GM21786 (cell line): ENCODE measurements around the gene SERPINB12.

Experiments used
- ATAC-seq: cut with Tn5 transposase; IDR thresholded peaks from one replicate; pipeline ENCODE4 v1.9.1; 2021; ENCODE audit not compliant: unreplicated experiment

The SERPINB12 gene

GRCh38 chr18:63550068-63550467 is 7.9 kb downstream of the SERPINB12 start:
- ATAC-seq = no peak

- ATAC-seq = no peak
Measured at GRCh38 chr18:63551769-63552168, 9.6 kb downstream of the SERPINB12 start.

DNA sequence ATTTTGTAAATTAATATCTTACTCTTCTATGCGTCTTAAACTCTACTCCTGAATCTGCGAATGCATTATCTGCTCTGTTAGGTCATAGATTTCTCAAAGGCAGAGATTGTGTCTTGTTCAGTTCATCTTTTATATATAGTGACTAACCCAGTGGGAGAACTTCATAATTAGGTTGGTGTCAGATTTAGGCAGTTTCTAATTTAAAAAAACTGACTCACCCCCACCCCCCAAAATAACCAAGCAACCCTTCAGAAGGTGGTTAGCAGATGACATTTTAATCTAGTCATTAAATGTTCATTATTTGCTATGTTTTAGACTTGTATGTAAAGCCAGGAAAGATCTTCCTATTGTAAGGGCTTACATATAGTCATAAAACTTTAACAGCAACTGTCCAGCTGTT is 10.4 kb downstream of the SERPINB12 start:
- no peak for ATAC-seq

DNA sequence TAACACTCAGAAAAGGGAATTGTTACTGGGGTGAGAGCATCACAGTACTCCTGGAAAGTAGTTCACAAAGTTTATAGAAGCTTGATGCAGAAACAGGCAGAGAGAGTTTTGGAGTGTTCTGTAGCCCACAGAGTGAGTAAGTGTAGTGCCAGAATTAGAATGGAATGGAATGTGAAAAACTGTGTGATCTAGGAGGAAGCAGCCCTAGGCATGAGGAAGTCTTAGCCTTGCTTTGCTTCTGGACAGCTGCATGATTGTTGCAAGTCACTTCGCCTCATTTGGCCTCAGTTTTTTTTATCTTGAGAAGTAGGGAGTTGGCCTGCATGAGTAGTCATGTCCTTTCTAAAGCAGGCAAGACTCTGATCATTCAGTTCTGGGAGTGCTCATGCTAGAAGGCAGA is 10.9 kb downstream of the SERPINB12 start:
- no peak for ATAC-seq

- no peak for ATAC-seq
Measured at GRCh38 chr18:63559567-63560491, 17.7 kb downstream of the SERPINB12 start.

- ATAC-seq = peak; percentile 79
Measured at GRCh38 chr18:63562284-63562683, 20.1 kb downstream of the SERPINB12 start.

GRCh38 chr18:63564021-63564420 is 21.9 kb downstream of the SERPINB12 start:
- ATAC-seq = no peak

DNA sequence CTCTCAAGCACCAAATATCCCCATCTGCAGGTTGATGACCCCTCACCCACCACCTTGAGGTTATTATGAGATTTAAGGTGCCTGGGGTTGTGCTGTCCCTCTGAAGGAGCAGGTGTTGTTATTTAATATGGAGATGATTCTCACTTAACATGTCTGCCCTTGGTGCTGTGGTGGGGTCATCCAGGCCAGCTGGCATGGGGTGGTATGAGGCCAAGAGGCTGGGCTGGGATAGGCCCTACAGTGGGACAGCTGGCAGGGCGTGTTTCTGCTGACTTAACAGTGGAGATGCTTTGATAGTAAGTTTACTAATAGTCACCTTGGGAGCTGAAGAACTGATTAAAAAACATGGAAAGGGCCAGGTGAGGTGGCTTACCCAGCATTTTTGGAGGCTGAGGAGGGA is 22.4 kb downstream of the SERPINB12 start:
- ATAC-seq = no peak

DNA sequence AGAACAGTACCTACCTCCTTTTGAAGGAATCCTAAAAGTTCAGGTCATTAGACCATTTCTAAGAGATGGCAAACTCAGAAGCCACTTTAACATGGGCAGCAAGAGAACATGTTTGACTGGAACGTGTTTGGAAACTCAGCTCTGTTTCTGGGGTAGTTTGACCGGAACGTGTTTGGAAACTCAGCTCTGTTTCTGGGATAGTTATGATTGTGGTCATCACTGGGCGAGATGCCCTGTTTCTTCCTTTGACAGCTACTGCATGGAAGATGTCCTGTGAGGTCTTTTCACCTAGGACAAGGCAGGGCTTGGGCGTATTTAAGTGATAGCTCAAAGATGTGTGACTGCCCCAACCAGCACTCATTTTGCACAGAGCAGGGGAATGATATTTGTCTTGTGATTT is 25.1 kb downstream of the SERPINB12 start:
- no peak for ATAC-seq

- no peak for ATAC-seq
Measured at GRCh38 chr18:63567825-63568224, 25.7 kb downstream of the SERPINB12 start.

DNA sequence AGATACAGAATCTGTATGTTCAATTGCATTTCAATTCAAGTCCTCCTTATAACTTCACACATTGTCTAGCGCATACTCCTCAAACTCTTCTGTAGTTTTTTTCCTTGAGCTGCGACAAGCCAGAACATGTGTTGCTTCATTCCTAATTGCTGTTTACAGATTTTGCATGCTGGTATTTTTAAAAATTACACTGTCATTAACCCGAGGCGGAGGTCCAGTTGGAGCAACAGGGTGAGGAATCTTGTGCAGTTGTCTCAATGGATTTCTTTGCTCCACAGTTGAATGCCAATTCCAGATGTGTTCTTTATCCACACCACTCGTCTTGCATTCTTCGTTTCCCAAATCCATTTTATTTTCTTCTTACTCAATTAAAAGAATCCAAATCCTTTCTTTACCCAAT is 28.6 kb downstream of the SERPINB12 start:
- ATAC-seq = no peak

GRCh38 chr18:63575681-63576080 is 33.5 kb downstream of the SERPINB12 start:
- ATAC-seq = no peak

DNA sequence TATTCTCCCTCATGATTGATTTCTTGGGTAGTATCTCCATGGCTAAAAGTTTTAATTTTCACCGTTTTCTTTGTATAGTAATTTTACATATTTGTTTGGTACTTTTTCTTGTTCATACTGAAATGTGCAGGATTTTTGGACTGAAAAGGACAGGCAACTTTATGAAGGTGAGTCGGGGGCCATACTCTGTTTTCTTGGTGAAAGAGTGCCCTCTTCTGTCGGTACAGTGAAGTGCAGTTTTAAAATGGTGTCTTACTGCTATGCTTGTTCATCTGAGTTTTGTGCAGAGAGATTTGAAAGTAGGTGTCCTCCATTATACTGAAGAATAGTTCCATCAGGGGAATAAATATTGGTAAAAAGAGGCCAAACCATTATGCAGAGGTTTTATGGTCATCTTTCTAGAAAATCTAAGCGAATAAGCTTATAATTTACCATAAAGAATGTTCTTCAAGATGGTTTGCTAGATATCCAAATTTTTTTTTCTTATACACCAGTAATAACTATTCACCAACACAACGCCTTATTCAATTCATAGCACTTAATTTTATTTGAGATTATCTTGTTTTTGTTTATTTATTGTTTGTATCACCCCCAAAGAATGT is 36.3 kb downstream of the SERPINB12 start:
- ATAC-seq = no peak

DNA sequence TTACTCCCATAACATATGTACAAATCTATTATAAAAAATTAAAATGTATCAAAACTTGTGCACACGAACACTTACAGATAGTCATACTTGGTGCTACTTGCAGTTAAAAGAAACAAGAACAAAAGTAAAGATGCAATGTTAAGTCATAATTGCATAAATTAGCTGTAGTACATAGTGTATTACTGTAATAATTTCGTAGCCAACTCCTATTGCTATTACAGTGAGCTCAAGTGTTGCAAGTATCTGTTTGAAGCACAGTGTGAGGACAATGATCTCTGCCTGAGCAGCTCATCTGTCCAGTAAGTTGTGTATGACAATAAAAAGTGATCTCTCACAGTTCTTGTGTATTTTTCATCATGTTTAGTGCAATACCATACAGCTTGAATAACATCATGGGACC is 37.4 kb downstream of the SERPINB12 start:
- no peak for ATAC-seq

DNA sequence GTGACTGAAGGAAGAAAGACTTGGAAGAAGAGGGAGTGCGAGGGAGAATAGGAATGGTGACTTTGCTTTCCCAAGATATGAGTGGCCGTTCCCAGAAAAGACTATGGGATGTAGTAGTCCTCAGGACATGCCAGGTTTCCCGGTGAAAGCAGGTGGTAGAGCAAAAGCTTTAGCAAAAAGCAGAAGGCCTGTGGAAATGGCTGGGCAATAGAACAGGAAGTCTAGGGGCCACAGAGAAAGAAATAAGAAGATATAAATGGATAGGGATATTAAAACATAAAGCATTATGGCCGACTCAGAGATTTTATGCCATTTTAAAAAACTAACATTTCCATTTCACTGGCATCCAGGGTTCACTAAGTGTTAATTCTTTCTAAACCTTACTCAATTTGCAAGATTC is 43.8 kb downstream of the SERPINB12 start:
- ATAC-seq = no peak

- no peak for ATAC-seq
Measured at GRCh38 chr18:63586431-63586830, 44.3 kb downstream of the SERPINB12 start.

DNA sequence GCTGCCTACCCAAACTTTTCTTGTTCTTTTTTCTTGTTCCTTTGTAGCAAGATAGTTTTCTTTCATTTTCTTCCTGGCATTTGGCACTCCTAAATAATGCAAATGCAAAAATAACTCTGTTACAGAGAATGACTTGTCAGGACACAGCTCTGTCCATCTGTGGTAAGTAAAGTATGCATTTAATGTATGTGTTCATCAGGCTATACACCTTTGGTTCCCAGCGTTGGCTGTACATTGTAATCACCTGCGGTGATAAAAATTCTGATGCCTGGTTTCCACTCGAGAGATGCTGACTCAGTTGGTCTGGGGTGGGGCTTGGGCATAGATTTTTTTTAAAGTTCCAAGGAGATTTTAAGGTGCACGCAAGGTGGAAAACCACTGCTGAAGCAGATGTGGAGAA is 44.8 kb downstream of the SERPINB12 start, which contains the start of gene SERPINB13:
TSS of gene SERPINB13 (plus strand) at position 378 of the 400 bp plus-strand sequence. CDS start 1,325 bp downstream, outside the sequence.
- no peak for ATAC-seq

- no peak for ATAC-seq
Measured at GRCh38 chr18:63588909-63589308, 46.7 kb downstream of the SERPINB12 start.

DNA sequence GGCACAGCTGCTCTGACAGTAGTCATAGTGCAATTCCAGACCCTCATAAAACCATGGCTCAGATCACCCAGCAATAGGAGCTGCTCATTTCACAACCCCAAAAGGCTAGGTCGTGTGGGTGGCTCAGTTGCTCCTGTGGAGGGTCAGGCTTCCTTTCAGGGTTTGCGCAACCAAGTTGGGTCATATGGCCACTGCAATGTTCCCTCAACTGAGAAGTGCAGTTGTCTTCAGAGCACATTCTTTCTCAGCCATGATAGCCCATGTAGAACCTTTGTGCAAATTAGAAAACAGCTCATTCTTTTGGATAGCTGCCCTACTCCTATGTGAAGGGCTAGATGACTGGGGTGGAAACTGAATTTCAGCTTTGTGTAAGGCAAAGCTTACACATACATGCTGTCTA is 48.2 kb downstream of the SERPINB12 start:
- ATAC-seq = no peak

GRCh38 chr18:63590966-63591695 is 49.0 kb downstream of the SERPINB12 start:
- no peak for ATAC-seq

GRCh38 chr18:63591725-63592124 is 49.6 kb downstream of the SERPINB12 start:
- ATAC-seq = no peak

- no peak for ATAC-seq
Measured at GRCh38 chr18:63592471-63592870, 50.3 kb downstream of the SERPINB12 start.
